HCT116 (cell line): ENCODE results near the gene GOLGA6L7. TPM values are rescaled to one million over a fixed set of nuclear protein-coding genes. Genes with fewer than 3 reads are reported as not detected.

ENCODE experiments used
- ATAC-seq: fragments of 200-7000 bp; cut with Tn5 transposase; 2 replicates; pipeline ENCODE4 v1.9.1; 2020; ENCODE audit warnings: mild to moderate bottlenecking, moderate library complexity
- BruUV-seq: library from RNA; stranded (reverse); fragments of 400-500 nt; replicated peaks from 2 replicates; lab custom pipeline; 2021; lab: Mats Ljungman, UMichigan
- CTCF ChIA-PET: fragments of 300-600 bp; sonication (Branson Sonifier 250); formaldehyde crosslinking; loops from one replicate; lab custom pipeline; 2021; ENCODE audit warnings: antibody characterized with exemption; lab: Charles Lee
- POLR2A ChIA-PET: fragments of 300-600, 350-600 bp; sonication (Branson Sonifier 250); formaldehyde crosslinking; loops from one replicate; lab custom pipeline; 2021; ENCODE audit warnings: antibody characterized with exemption; lab: Charles Lee
- RAD21 ChIA-PET, 2 experiments: fragments of 300-600 bp; sonication (Branson Sonifier 250); formaldehyde crosslinking; loops; one replicate each; lab custom pipeline; 2023; ENCODE audit warnings: low total read pairs in 2 of 2; ENCODE audit not compliant: uncharacterized antibody in 2 of 2, unreplicated experiment in 2 of 2, low non-redundant PET in 1 of 2; lab: Charles Lee
- DNase-seq: peaks from one replicate; pipeline ENCODE4 v3.0.0-alpha.2; 2010; ENCODE audit warnings: low read depth, low spot score
- H2AFZ ChIP-seq: fragments of 200-600 bp; shearing (Covaris generic), sonication (generic); 2 replicates; pipeline ENCODE4 v1.6.1; 2017; ENCODE audit warnings: low read depth, mixed run types, mixed read lengths, antibody characterized with exemption, low read length; ENCODE audit not compliant: poor library complexity, severe bottlenecking
- H3K27ac ChIP-seq: 2 replicates; pipeline ENCODE4 v1.5.1; 2012; ENCODE audit warnings: low read depth, low read length
- H3K27me3 ChIP-seq: fragments of 200-600 bp; sonication (generic); 2 replicates; pipeline ENCODE4 v1.6.1; 2016; ENCODE audit warnings: mixed run types, low read length, mixed read lengths; ENCODE audit not compliant: insufficient read depth
- H3K36me3 ChIP-seq, 2 experiments: fragments of 200-500 bp in 1 of 2; fragments of 200-600 bp in 1 of 2; sonication (Bioruptor generic) in 1 of 2; sonication (generic) in 1 of 2; 2 replicates each; pipeline versions ENCODE4 v1.5.1 to v1.6.1; 2014 to 2016; ENCODE audit warnings: low read length in 2 of 2, inconsistent platforms in 1 of 2, mixed read lengths in 1 of 2, mixed run types in 1 of 2; ENCODE audit not compliant: insufficient read depth in 2 of 2, control insufficient read depth in 1 of 2
- H3K4me1 ChIP-seq, 2 experiments: fragments of 200-600 bp in 1 of 2; sonication (generic) in 1 of 2; 2 replicates each; pipeline versions ENCODE4 v1.5.1 to v1.6.1; 2012 to 2017; ENCODE audit warnings: low read length in 2 of 2, inconsistent platforms in 1 of 2, mild to moderate bottlenecking in 1 of 2, mixed read lengths in 1 of 2, mixed run types in 1 of 2, moderate library complexity in 1 of 2; ENCODE audit not compliant: insufficient read depth in 2 of 2, control insufficient read depth in 1 of 2
- H3K4me2 ChIP-seq: fragments of 200-600 bp; sonication (generic); 2 replicates; pipeline ENCODE4 v1.6.1; 2017; ENCODE audit warnings: mixed run types, low read length, mixed read lengths
- H3K4me3 ChIP-seq, 2 experiments: fragments of 200-600 bp in 1 of 2; sonication (generic) in 1 of 2; replicated peaks in 1 of 2; 2 replicates each; pipeline ENCODE4 v1.5.1; 2011 to 2016; ENCODE audit warnings: low read length in 2 of 2, control low read depth in 1 of 2, low read depth in 1 of 2, mild to moderate bottlenecking in 1 of 2, mixed read lengths in 1 of 2, mixed run types in 1 of 2
- H3K79me2 ChIP-seq: fragments of 200-600 bp; sonication (generic); 2 replicates; pipeline ENCODE4 v1.6.1; 2017; ENCODE audit warnings: mild to moderate bottlenecking, mixed run types, low read length, moderate library complexity, mixed read lengths; ENCODE audit not compliant: insufficient read depth
- H3K9ac ChIP-seq: fragments of 200-600 bp; sonication (generic); 2 replicates; pipeline ENCODE4 v1.6.1; 2016; ENCODE audit warnings: low read length, mixed read lengths
- H3K9me2 ChIP-seq: fragments of 200-600 bp; sonication (generic), shearing (Covaris generic); 2 replicates; pipeline ENCODE4 v1.6.1; 2017; ENCODE audit warnings: mixed run types, mild to moderate bottlenecking, moderate library complexity; ENCODE audit not compliant: insufficient read depth
- H3K9me3 ChIP-seq, 2 experiments: fragments of 200-500 bp in 1 of 2; fragments of 200-600 bp in 1 of 2; sonication (Bioruptor generic) in 1 of 2; sonication (generic) in 1 of 2; 2 replicates each; pipeline ENCODE4 v1.6.1; 2014 to 2017; ENCODE audit warnings: low read length in 2 of 2, mixed read lengths in 2 of 2, inconsistent platforms in 1 of 2, low read depth in 1 of 2, mild to moderate bottlenecking in 1 of 2, mixed run types in 1 of 2, moderate library complexity in 1 of 2; ENCODE audit not compliant: control insufficient read depth in 1 of 2, insufficient read depth in 1 of 2
- H4K20me1 ChIP-seq: fragments of 200-600 bp; sonication (generic), shearing (Covaris generic); 2 replicates; pipeline ENCODE4 v1.6.1; 2017; ENCODE audit warnings: mixed run types, mild to moderate bottlenecking, moderate library complexity; ENCODE audit not compliant: insufficient read depth
- ATF3 ChIP-seq: IDR thresholded peaks from 2 replicates; pipeline ENCODE4 v1.6.1; 2012
- CBX3 ChIP-seq: IDR thresholded peaks from 2 replicates; pipeline ENCODE4 v1.6.1; 2012; ENCODE audit warnings: low read depth
- CEBPB ChIP-seq: IDR thresholded peaks from 2 replicates; pipeline ENCODE4 v1.6.1; 2012; ENCODE audit warnings: low read depth
- EGR1 ChIP-seq: IDR thresholded peaks from 2 replicates; pipeline ENCODE4 v1.6.1; 2012; ENCODE audit warnings: low read depth
- ELF1 ChIP-seq: IDR thresholded peaks from 2 replicates; pipeline ENCODE4 v1.6.1; 2012; ENCODE audit warnings: low read depth, borderline replicate concordance
- EZH2phosphoT487 ChIP-seq: fragments of 200-600 bp; IDR thresholded peaks from 2 replicates; pipeline ENCODE4 v1.6.1; 2018; ENCODE audit warnings: antibody characterized with exemption, borderline replicate concordance
- FOSL1 ChIP-seq: IDR thresholded peaks from 2 replicates; pipeline ENCODE4 v1.6.1; 2012; ENCODE audit warnings: low read depth
- JUND ChIP-seq: IDR thresholded peaks from 2 replicates; pipeline ENCODE4 v1.6.1; 2012
- MAX ChIP-seq: IDR thresholded peaks from 2 replicates; pipeline ENCODE4 v1.6.1; 2012
- POLR2A ChIP-seq: IDR thresholded peaks from 2 replicates; pipeline ENCODE4 v1.7.0; 2011; ENCODE audit warnings: borderline replicate concordance; ENCODE audit not compliant: insufficient read depth, insufficient read length; ENCODE audit errors: extremely low read depth
- POLR2AphosphoS5 ChIP-seq: IDR thresholded peaks from 2 replicates; pipeline ENCODE4 v1.6.1; 2011; ENCODE audit warnings: mild to moderate bottlenecking, low read depth, low read length, moderate library complexity
- REST ChIP-seq: IDR thresholded peaks from 2 replicates; pipeline ENCODE4 v1.6.1; 2012; ENCODE audit warnings: low read depth
- SIN3A ChIP-seq: IDR thresholded peaks from 2 replicates; pipeline ENCODE4 v1.6.1; 2012; ENCODE audit warnings: low read depth
- SP1 ChIP-seq: IDR thresholded peaks from 2 replicates; pipeline ENCODE4 v1.6.1; 2012; ENCODE audit warnings: low read depth
- TCF7L2 ChIP-seq: IDR thresholded peaks from 2 replicates; pipeline ENCODE4 v1.7.0; 2011; ENCODE audit warnings: borderline replicate concordance, inconsistent platforms; ENCODE audit not compliant: insufficient read depth, insufficient read length; ENCODE audit errors: extremely low read depth
- YY1 ChIP-seq: IDR thresholded peaks from 2 replicates; pipeline ENCODE4 v1.6.1; 2011; ENCODE audit warnings: low read length, low read depth, moderate library complexity, mild to moderate bottlenecking; ENCODE audit not compliant: insufficient replicate concordance; ENCODE audit errors: extremely low read depth
- ZBTB33 ChIP-seq: IDR thresholded peaks from 2 replicates; pipeline ENCODE4 v1.6.1; 2011; ENCODE audit warnings: mild to moderate bottlenecking, low read length, moderate library complexity; ENCODE audit not compliant: insufficient replicate concordance; ENCODE audit errors: extremely low read depth
- ZFX ChIP-seq: fragments of 450-650 bp; IDR thresholded peaks from 2 replicates; pipeline ENCODE4 v1.6.1; 2017
- intact Hi-C: fragments of 100-400 bp; cut with micrococcal nuclease; formaldehyde crosslinking; loops from 2 replicates; pipeline ENCODE4 v1.10.0; 2022
- total RNA-seq: library from RNA; stranded (reverse); gene quantifications from one replicate; pipeline ENCODE4 v1.2.1, GENCODE V29; 2021; ENCODE audit not compliant: unreplicated experiment
- TF ChIP-seq, protein P1 (sequence below), 3 experiments: fragments of 200-600 bp in 1 of 3; sonication (generic) in 1 of 3; IDR thresholded peaks in 2 of 3; conservative IDR thresholded peaks in 1 of 3; 2 replicates each; pipeline ENCODE4 v1.5.1; 2012 to 2017; ENCODE audit warnings: low read depth in 2 of 3, low read length in 2 of 3, antibody characterized with exemption in 1 of 3, borderline replicate concordance in 1 of 3, control low read depth in 1 of 3, mild to moderate bottlenecking in 1 of 3, mixed read lengths in 1 of 3, mixed run types in 1 of 3, moderate library complexity in 1 of 3; ENCODE audit not compliant: insufficient read depth in 1 of 3

Gene GOLGA6L7
- total RNA-seq, 1 experiment from 2014 or later, result not detected

DNA sequence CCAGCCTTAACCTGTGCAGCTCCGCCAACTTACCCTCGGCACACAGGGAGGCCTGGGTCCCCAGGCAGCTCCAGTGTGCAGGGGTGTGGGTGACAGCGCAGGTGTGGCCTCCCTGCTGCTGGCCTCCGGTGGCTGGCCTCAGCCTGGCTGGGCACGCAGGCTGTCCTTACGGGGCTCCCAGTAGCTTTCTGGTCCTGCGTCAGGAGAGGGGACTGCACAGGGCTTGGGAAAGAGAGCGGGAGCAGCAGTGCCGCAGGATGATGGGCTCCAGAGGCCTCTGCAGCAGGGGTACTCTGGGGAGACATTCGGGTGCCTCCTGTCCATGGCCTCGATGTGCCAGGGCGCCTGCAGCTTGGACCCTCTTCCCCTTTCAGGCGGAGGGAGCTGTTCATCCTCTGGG is 46.7 kb upstream of the GOLGA6L7 start:
- no peak overlapping the region for H3K4me2 ChIP-seq
- TF ChIP-seq CEBPB, result no peak
- no peak for TF ChIP-seq EGR1
- TF ChIP-seq JUND, result no peak
- TF ChIP-seq CBX3, result no peak
- TF ChIP-seq SIN3A, result no peak
- no peak for TF ChIP-seq SP1
- TF ChIP-seq ZFX, result no peak
- no peak for TF ChIP-seq MAX
- no peak for TF ChIP-seq FOSL1
- TF ChIP-seq ELF1, result no peak
- no peak for TF ChIP-seq YY1
- TF ChIP-seq ZBTB33, result no peak
- TF ChIP-seq EZH2phosphoT487, result no peak
- TF ChIP-seq REST, result no peak
- no peak for TF ChIP-seq POLR2AphosphoS5
- no peak for TF ChIP-seq TCF7L2
- TF ChIP-seq, protein P1, sequence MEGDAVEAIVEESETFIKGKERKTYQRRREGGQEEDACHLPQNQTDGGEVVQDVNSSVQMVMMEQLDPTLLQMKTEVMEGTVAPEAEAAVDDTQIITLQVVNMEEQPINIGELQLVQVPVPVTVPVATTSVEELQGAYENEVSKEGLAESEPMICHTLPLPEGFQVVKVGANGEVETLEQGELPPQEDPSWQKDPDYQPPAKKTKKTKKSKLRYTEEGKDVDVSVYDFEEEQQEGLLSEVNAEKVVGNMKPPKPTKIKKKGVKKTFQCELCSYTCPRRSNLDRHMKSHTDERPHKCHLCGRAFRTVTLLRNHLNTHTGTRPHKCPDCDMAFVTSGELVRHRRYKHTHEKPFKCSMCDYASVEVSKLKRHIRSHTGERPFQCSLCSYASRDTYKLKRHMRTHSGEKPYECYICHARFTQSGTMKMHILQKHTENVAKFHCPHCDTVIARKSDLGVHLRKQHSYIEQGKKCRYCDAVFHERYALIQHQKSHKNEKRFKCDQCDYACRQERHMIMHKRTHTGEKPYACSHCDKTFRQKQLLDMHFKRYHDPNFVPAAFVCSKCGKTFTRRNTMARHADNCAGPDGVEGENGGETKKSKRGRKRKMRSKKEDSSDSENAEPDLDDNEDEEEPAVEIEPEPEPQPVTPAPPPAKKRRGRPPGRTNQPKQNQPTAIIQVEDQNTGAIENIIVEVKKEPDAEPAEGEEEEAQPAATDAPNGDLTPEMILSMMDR (IDR thresholded peaks at IDR 0.05 in 2 of 3, conservative IDR thresholded peaks at IDR 0.05 in 1 of 3; ENCODE audit: borderline replicate concordance in 1 of 3, insufficient read depth in 1 of 3, low read depth in 2 of 3, low read length in 2 of 3), result no peak
- no peak for TF ChIP-seq ATF3
- no peak for TF ChIP-seq POLR2A
- TF ChIP-seq, all 23 proteins: peak for 0
- Histone ChIP-seq H3K9me3 (no peaks in the 10 kb centered on the region), H3K4me3 (no peak overlapping the region), H3K9me2 (no peaks in the 10 kb centered on the region), H4K20me1 (no peaks in the 10 kb centered on the region), H3K4me1 (peaks cover 2 to 7% of the 10 kb centered on the region in 2 experiments; a peak in 3 of 4 replicates), H3K9ac (no peak overlapping the region), H2AFZ (no peak overlapping the region), H3K27me3 (no peaks in the 10 kb centered on the region), H3K36me3 (no peaks in the 10 kb centered on the region), H3K27ac (no peak overlapping the region), H3K79me2 (no peaks in the 10 kb centered on the region)
- DNase-seq (no peak), ATAC-seq (no peak)
- CTCF ChIA-PET, result no interaction called here
- BruUV-seq, result no TSS peak
- intact Hi-C loops, result no loop called here
- POLR2A ChIA-PET, result no interaction called here
- RAD21 ChIA-PET, result no interaction called here
